ENCODE measurements around the gene SMOC1.

SMOC1 gene

GRCh38 chr14:69879175-69880043, at the start of gene SMOC1:
Gene SMOC1, plus strand, starts transcription at chr14:69879416. Its CDS starts 263 bp downstream, at chr14:69879679.
- no peak for DNase-seq

- no peak for DNase-seq
These were observed 40.3 kb upstream of the SMOC1 start for GRCh38 chr14:69838881-69839416.

- DNase-seq, result no peak
These were observed 39.6 kb upstream of the SMOC1 start for GRCh38 chr14:69839661-69840060.

- no peak for DNase-seq
These were observed 37.6 kb upstream of the SMOC1 start for GRCh38 chr14:69841656-69842055.

- DNase-seq, result no peak
These were observed 36.4 kb upstream of the SMOC1 start for GRCh38 chr14:69842686-69843420.

- DNase-seq, result no peak
These were observed 35.0 kb upstream of the SMOC1 start for GRCh38 chr14:69844171-69844570.

GRCh38 chr14:69845050-69845581, 34.1 kb upstream of the SMOC1 start:
- DNase-seq, result no peak

GRCh38 chr14:69845787-69846186, 33.4 kb upstream of the SMOC1 start:
- no peak for DNase-seq

- DNase-seq, result no peak
These were observed 31.1 kb upstream of the SMOC1 start for GRCh38 chr14:69848156-69848555.

GRCh38 chr14:69848903-69849391, 30.3 kb upstream of the SMOC1 start:
- no peak for DNase-seq

GRCh38 chr14:69850086-69850735, 29.0 kb upstream of the SMOC1 start:
- DNase-seq, result no peak

GRCh38 chr14:69850736-69851112, 28.5 kb upstream of the SMOC1 start:
- DNase-seq, result no peak

GRCh38 chr14:69852531-69853321, 26.5 kb upstream of the SMOC1 start:
- no peak for DNase-seq

- DNase-seq, result no peak
These were observed 25.4 kb upstream of the SMOC1 start for GRCh38 chr14:69853774-69854173.

- no peak for DNase-seq
These were observed 24.6 kb upstream of the SMOC1 start for GRCh38 chr14:69854598-69854997.

GRCh38 chr14:69855180-69855832, 23.9 kb upstream of the SMOC1 start:
- DNase-seq, result no peak

- no peak for DNase-seq
These were observed 20.4 kb upstream of the SMOC1 start for GRCh38 chr14:69858801-69859200.

- no peak for DNase-seq
These were observed 19.6 kb upstream of the SMOC1 start for GRCh38 chr14:69859591-69859990.

- DNase-seq, result no peak
These were observed 19.0 kb upstream of the SMOC1 start for GRCh38 chr14:69860221-69860620.

- no peak for DNase-seq
These were observed 18.1 kb upstream of the SMOC1 start for GRCh38 chr14:69861025-69861569.

- no peak for DNase-seq
These were observed 16.1 kb upstream of the SMOC1 start for GRCh38 chr14:69863083-69863482.
